SK-N-DZ (cell line): ENCODE data around the gene DERA.
"Not testable (repeated sequence)": the region's sequence is repeated elsewhere in the genome, so short reads cannot be mapped to it uniquely, and the experiment has no call there.

Experiments
- DNase-seq: peaks from one replicate; pipeline ENCODE4 v3.0.0-alpha.2; 2015; ENCODE audit warnings: low spot score

DERA gene

GRCh38 chr12:15904378-15904920 lies 6.7 kb upstream of the DERA start:
- DNase-seq: no peak

DNA sequence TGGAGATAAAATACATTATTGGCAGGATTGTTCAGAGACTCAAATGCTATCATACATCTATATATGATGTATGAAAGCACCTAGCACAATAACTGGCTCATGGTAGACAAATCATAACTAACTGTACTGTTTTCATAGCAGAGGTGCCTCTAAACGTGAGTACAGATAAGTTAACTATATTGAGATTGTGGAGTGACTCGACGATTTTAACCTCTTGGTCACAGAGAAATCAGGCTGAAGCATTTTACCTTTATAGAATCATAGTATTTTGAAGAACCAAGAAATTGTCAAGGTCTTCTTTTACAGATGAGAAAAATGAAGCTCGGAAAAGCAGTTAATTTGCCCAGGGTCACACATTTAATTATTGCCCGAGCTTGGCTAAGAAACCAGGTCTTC lies 666 bp upstream of the DERA start:
- DNase-seq: no peak

DNA sequence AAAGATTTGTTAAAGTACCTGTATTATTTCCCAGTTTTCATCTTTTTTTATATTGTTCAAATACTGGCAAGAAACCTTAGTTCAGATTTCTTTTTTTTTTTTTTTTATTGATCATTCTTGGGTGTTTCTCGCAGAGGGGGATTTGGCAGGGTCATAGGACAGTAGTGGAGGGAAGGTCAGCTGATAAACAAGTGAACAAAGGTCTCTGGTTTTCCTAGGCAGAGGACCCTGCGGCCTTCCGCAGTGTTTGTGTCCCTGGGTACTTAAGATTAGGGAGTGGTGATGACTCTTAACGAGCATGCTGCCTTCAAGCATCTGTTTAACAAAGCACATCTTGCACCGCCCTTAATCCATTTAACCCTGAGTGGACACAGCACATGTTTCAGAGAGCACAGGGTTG lies 799 bp downstream of the DERA start:
- DNase-seq: not testable (repeated sequence)

- not testable (repeated sequence) for DNase-seq
Observed at GRCh38 chr12:15914131-15914530, 3.0 kb downstream of the DERA start.

- DNase-seq: no peak
Observed at GRCh38 chr12:15918066-15918465, 6.9 kb downstream of the DERA start.

DNA sequence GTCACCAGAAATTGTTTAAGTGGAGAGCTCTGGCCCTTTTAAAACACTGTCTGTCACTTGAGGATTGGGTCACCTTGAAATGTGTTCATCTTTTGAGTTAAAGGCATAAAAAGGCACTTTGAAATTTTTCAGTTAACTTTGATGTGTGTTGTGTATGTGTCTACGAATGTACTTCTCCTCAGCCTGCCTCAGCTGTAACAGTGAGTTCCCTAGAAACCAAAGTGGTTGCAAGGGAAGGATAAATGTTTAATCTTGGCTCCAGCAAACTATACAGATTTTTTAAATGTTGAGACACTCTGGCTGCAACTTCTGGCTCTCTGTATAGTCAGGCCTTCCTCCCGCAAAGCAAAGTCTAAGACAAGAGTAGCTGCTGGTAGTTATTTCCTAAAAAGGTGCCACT lies 8.3 kb downstream of the DERA start:
- DNase-seq: no peak

- DNase-seq: no peak
Observed at GRCh38 chr12:15924956-15925355, 13.8 kb downstream of the DERA start.

- no peak for DNase-seq
Observed at GRCh38 chr12:15928346-15928745, 17.2 kb downstream of the DERA start.

- DNase-seq: peak; percentile 61
Observed at GRCh38 chr12:15928870-15929571, 17.9 kb downstream of the DERA start.

DNA sequence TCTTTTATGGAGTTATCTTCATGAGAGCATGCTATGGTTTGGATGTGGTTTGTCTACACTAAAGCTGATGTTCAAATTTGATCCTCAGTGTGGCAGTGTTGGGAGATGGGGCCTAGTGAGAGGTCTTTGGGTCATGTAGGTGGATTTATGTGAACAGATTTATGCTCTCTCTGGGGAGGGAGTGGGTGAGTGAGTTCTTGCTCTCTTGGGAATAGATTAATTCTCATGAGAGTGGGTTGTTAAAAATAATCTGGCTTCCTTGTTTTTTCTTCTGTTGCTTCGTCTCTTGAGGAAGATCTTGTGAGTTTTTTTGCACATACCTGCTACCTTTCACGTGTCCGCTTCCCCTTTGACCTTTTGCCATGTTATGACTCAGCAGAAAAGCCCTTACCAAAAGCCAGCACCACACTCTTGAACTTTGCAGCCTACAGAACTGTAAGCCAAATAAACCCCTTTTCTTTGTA lies 20.5 kb downstream of the DERA start:
- DNase-seq: peak; percentile 29

DNA sequence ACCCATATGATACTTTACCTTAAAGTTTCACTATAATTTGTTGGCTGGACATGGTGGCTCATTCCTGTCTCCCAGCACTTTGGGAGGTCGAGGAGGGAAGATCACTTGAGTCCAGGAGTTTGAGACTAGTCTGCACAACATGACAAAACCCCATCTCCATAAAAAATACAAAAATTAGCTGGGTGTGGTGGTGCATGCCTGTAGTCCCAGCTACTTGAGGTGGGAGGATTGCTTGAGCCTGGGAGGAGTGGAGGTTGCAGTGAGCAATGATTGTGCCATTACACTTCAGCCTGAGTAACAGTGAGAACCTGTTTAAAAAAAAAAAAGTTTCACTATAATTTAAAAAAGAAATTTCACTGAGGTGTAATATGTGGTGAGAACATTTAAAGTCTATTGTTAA lies 21.2 kb downstream of the DERA start:
- DNase-seq: no peak

- no peak for DNase-seq
Observed at GRCh38 chr12:15932971-15933370, 21.8 kb downstream of the DERA start.

GRCh38 chr12:15933751-15934150 lies 22.6 kb downstream of the DERA start:
- no peak for DNase-seq

- no peak for DNase-seq
Observed at GRCh38 chr12:15936751-15937150, 25.6 kb downstream of the DERA start.

DNA sequence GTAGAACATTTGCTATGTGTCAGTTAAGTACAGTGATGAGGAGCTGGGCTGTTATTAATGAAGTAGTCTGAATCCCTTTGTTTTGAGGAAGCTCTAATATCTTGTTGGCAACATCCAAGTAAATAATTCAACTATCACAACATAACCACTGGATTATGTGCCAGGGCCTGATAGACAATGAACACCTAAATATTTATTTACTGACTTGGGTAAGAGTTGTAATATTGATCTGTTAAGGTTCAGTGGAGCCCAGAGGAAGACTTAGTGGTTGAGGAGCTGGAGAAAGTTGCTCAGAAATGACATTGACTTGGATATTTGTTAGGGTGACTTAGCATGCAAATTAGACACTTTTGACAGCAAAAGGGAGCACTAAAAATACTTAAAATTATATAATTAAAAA lies 26.8 kb downstream of the DERA start:
- DNase-seq: no peak

DNA sequence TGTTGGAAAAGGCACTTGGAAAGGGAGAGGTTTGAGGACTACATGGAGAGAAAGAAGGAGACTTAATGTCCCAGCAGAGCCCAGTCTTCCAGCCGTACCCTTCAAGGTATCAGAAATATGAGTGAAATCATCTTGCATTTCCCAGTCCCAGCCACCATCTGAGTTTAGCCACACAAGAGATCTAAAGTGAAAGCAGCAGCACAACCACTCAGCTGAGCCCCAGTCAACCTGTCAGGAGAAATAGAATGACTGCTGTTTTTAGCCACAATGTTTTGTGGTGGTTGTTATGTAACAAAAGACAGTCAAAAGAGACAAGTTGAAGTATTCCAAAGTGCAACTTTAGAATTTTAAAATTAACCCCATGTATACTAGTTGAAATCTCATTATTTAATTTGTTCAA lies 28.0 kb downstream of the DERA start:
- no peak for DNase-seq

- DNase-seq: no peak
Observed at GRCh38 chr12:15942475-15942874, 31.3 kb downstream of the DERA start.

DNA sequence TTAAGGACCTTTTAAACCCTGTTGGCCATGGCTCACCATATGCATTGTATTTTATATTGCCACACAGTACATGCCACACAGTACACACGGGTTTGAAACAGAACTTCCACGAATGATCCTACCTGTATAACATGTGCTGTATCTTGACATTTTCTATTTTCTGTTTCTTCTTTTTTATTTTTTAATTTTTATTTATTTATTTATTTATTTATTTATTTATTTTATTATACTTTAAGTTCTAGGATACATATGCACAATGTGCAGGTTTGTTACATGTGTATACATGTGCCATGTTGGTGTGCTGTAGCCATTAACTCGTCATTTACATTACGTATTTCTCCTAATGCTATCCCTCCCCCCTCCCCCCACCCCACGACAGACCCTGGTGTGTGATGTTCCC lies 32.4 kb downstream of the DERA start:
- not testable (repeated sequence) for DNase-seq

GRCh38 chr12:15948461-15948860 lies 37.3 kb downstream of the DERA start:
- not testable (repeated sequence) for DNase-seq

DNA sequence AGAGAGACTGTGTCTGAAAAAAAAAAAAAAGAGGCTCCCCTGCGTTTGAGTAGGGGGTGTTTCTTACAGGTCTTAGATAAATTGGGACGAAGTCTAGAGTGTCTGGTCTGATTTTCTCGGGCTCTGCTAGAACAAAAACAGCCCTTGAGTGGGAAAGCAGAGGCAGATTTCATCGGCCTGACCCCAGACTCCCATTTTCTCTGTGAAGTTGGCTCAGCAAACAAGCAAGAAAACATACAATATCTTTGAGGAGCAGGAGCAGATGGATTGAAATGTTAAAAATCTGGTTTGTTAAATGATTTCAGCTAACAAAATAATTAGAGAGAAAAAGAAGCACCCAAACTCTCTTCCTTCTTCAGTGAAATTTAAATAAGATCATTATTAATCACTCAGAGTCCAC lies 44.1 kb downstream of the DERA start:
- no peak for DNase-seq

DNA sequence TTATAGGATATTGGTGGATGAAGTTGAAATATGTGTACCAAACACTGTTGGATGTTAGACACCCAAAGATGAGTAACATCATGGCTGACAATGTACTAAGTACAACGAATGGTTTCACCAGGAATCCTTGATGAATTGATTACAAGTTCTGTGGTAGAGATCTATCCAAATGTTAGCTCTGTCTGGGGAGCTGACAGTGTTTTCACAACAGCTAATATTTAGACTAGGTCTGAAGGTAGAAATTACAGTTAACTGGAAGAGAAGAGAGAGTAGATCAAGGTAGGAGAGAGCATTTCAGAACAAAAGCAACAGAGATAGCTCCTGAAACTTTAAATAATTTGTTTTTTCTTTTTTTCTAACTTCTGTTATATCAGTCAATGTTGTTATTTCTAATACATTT lies 44.9 kb downstream of the DERA start:
- no peak for DNase-seq

DNA sequence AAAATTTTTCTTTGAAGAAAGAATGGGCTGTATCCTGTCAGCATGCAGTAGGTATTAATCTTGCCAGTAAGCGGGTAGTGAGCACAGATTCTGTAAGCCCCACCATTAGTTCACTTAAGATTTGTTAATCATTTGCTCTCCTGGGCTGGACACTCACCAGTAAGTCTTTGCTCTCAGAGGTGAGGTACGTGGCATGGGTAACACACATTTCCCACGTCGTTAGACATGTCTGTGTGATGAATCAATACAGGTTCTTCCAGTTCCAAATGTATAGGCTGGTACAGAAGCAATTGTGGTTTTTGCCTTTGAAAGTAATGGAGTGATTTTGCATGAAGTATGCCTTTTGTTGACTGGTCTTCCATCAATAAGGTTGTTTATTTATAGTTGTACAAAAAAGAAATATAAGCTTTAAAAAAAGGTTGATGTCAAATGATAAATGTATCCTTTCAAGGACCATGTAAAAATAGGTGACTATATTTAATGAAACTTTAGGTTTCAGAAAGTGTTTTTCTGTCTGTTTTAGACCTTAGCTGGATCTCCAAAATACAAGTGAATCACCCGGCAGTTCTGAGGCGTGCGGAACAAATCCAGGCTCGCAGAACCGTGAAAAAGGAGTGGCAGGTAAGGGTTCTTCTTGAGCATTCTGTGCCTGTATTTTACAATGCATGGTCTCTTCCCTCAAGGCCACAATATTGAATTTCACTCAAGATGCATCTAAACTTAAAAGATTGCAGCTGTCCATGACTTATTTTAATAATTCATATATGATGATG lies 45.5 kb downstream of the DERA start:
- DNase-seq: no peak

DNA sequence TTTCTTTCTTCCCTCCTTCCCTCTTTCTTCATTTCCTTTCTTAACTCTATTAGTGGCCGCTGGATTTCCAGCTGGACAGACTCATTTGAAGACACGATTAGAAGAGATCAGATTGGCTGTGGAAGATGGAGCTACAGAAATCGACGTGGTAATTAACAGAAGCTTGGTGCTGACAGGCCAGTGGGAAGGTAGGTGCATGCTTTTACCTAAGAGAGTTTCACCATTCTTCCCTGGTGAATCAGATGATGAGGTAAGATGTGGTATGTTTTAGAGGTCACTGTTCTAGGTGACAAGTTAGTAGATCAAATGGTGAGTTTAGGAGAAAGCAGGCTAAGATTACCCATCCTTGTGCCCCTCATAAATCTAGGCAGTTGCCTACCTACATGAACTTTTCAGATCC lies 51.6 kb downstream of the DERA start:
- DNase-seq: no peak
